ENCODE results near the gene SELENOO.

GRCh38 chr22:50232481-50233151 lies 31.8 kb downstream of the SELENOO start:
- no peak for TF ChIP-seq CTCF (IDR thresholded peaks at IDR 0.05; ENCODE audit: poor library complexity)
- no peak for TF ChIP-seq EZH2phosphoT487 (IDR thresholded peaks at IDR 0.05; ENCODE audit: low read depth, severe bottlenecking, unreplicated experiment)

Data from hepatocyte (in vitro differentiated cells).